ENCODE measurements around the gene BUD31. TPM values are rescaled to one million over a fixed set of nuclear protein-coding genes. Genes with fewer than 3 reads are reported as not detected.

The BUD31 gene
- total and polyA plus RNA-seq, 2 of the 8 experiments (the other 6 are each of a cell fraction or from before 2014, with no cell fraction given), result 46.7 to 114 TPM

GRCh38 chr7:99429756-99430155, 21.0 kb downstream of the BUD31 start (continued):
- TF ChIP-seq, protein P1, sequence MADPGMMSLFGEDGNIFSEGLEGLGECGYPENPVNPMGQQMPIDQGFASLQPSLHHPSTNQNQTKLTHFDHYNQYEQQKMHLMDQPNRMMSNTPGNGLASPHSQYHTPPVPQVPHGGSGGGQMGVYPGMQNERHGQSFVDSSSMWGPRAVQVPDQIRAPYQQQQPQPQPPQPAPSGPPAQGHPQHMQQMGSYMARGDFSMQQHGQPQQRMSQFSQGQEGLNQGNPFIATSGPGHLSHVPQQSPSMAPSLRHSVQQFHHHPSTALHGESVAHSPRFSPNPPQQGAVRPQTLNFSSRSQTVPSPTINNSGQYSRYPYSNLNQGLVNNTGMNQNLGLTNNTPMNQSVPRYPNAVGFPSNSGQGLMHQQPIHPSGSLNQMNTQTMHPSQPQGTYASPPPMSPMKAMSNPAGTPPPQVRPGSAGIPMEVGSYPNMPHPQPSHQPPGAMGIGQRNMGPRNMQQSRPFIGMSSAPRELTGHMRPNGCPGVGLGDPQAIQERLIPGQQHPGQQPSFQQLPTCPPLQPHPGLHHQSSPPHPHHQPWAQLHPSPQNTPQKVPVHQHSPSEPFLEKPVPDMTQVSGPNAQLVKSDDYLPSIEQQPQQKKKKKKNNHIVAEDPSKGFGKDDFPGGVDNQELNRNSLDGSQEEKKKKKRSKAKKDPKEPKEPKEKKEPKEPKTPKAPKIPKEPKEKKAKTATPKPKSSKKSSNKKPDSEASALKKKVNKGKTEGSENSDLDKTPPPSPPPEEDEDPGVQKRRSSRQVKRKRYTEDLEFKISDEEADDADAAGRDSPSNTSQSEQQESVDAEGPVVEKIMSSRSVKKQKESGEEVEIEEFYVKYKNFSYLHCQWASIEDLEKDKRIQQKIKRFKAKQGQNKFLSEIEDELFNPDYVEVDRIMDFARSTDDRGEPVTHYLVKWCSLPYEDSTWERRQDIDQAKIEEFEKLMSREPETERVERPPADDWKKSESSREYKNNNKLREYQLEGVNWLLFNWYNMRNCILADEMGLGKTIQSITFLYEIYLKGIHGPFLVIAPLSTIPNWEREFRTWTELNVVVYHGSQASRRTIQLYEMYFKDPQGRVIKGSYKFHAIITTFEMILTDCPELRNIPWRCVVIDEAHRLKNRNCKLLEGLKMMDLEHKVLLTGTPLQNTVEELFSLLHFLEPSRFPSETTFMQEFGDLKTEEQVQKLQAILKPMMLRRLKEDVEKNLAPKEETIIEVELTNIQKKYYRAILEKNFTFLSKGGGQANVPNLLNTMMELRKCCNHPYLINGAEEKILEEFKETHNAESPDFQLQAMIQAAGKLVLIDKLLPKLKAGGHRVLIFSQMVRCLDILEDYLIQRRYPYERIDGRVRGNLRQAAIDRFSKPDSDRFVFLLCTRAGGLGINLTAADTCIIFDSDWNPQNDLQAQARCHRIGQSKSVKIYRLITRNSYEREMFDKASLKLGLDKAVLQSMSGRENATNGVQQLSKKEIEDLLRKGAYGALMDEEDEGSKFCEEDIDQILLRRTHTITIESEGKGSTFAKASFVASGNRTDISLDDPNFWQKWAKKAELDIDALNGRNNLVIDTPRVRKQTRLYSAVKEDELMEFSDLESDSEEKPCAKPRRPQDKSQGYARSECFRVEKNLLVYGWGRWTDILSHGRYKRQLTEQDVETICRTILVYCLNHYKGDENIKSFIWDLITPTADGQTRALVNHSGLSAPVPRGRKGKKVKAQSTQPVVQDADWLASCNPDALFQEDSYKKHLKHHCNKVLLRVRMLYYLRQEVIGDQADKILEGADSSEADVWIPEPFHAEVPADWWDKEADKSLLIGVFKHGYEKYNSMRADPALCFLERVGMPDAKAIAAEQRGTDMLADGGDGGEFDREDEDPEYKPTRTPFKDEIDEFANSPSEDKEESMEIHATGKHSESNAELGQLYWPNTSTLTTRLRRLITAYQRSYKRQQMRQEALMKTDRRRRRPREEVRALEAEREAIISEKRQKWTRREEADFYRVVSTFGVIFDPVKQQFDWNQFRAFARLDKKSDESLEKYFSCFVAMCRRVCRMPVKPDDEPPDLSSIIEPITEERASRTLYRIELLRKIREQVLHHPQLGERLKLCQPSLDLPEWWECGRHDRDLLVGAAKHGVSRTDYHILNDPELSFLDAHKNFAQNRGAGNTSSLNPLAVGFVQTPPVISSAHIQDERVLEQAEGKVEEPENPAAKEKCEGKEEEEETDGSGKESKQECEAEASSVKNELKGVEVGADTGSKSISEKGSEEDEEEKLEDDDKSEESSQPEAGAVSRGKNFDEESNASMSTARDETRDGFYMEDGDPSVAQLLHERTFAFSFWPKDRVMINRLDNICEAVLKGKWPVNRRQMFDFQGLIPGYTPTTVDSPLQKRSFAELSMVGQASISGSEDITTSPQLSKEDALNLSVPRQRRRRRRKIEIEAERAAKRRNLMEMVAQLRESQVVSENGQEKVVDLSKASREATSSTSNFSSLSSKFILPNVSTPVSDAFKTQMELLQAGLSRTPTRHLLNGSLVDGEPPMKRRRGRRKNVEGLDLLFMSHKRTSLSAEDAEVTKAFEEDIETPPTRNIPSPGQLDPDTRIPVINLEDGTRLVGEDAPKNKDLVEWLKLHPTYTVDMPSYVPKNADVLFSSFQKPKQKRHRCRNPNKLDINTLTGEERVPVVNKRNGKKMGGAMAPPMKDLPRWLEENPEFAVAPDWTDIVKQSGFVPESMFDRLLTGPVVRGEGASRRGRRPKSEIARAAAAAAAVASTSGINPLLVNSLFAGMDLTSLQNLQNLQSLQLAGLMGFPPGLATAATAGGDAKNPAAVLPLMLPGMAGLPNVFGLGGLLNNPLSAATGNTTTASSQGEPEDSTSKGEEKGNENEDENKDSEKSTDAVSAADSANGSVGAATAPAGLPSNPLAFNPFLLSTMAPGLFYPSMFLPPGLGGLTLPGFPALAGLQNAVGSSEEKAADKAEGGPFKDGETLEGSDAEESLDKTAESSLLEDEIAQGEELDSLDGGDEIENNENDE (IDR thresholded peaks at IDR 0.05; ENCODE audit: insufficient replicate concordance, low read length), result no peak
- TF ChIP-seq TBP (IDR thresholded peaks at IDR 0.05; ENCODE audit: low read depth, low read length), result no peak
